ENCODE measurements around the gene SLC8B1.

SLC8B1 gene

GRCh38 chr12:113285679-113286610 is 49.0 kb downstream of the SLC8B1 start:
- Histone ChIP-seq H3K36me3 (ENCODE audit: insufficient read depth, low read length) (peaks cover 98% of the 10 kb centered on the region), H2AFZ (ENCODE audit: low read length) (no peak overlapping the region), H3K27me3 (ENCODE audit: insufficient read depth, low read length) (no peaks in the 10 kb centered on the region), H3K9ac (ENCODE audit: low read length) (no peak overlapping the region), H3K4me3 (ENCODE audit: low read depth, low read length, poor library complexity, severe bottlenecking) (no peak overlapping the region), H3K4me2 (ENCODE audit: low read length) (no peak overlapping the region), H3K9me2 (ENCODE audit: low read depth, low read length) (no peaks in the 10 kb centered on the region), H4K20me1 (ENCODE audit: insufficient read depth, low read length) (no peaks in the 10 kb centered on the region), H3K9me3 (ENCODE audit: low read length) (no peaks in the 10 kb centered on the region), H3K4me1 (ENCODE audit: insufficient read depth, low read length, severe bottlenecking) (no peaks in the 10 kb centered on the region), H3F3A (ENCODE audit: insufficient read depth, low read length) (no peaks in the 10 kb centered on the region), H3K27ac (ENCODE audit: low read depth, low read length, poor library complexity, severe bottlenecking) (no peak overlapping the region), H3K79me2 (ENCODE audit: insufficient read depth, low read length) (no peaks in the 10 kb centered on the region)
- no peak for TF ChIP-seq CTCF (IDR thresholded peaks at IDR 0.05; ENCODE audit: low read length)
- no peak for TF ChIP-seq EZH2 (IDR thresholded peaks at IDR 0.05; ENCODE audit: borderline replicate concordance, low read length)

GRCh38 chr12:113284751-113285150 is 50.2 kb downstream of the SLC8B1 start:
- Histone ChIP-seq H3K4me2 (ENCODE audit: low read length) (no peak overlapping the region), H3F3A (ENCODE audit: insufficient read depth, low read length) (no peaks in the 10 kb centered on the region), H3K27ac (ENCODE audit: low read depth, low read length, poor library complexity, severe bottlenecking) (no peak overlapping the region), H3K36me3 (ENCODE audit: insufficient read depth, low read length) (peaks cover 98% of the 10 kb centered on the region), H3K79me2 (ENCODE audit: insufficient read depth, low read length) (no peaks in the 10 kb centered on the region), H3K4me1 (ENCODE audit: insufficient read depth, low read length, severe bottlenecking) (no peaks in the 10 kb centered on the region), H4K20me1 (ENCODE audit: insufficient read depth, low read length) (no peaks in the 10 kb centered on the region), H3K9ac (ENCODE audit: low read length) (no peak overlapping the region), H3K9me2 (ENCODE audit: low read depth, low read length) (no peaks in the 10 kb centered on the region), H3K9me3 (ENCODE audit: low read length) (no peaks in the 10 kb centered on the region), H3K27me3 (ENCODE audit: insufficient read depth, low read length) (no peaks in the 10 kb centered on the region), H2AFZ (ENCODE audit: low read length) (no peak overlapping the region), H3K4me3 (ENCODE audit: low read depth, low read length, poor library complexity, severe bottlenecking) (no peak overlapping the region)
- TF ChIP-seq EZH2 (IDR thresholded peaks at IDR 0.05; ENCODE audit: borderline replicate concordance, low read length) (no peak), CTCF (IDR thresholded peaks at IDR 0.05; ENCODE audit: low read length) (no peak)

- H3K4me1 ChIP-seq (ENCODE audit: insufficient read depth, low read length, severe bottlenecking) = no peaks in the 10 kb centered on the region
- TF ChIP-seq CTCF (IDR thresholded peaks at IDR 0.05; ENCODE audit: low read length) (no peak), EZH2 (IDR thresholded peaks at IDR 0.05; ENCODE audit: borderline replicate concordance, low read length) (no peak)
- H3K36me3 ChIP-seq (ENCODE audit: insufficient read depth, low read length) = peaks cover 91% of the 10 kb centered on the region
- H3K27me3 ChIP-seq (ENCODE audit: insufficient read depth, low read length) = no peaks in the 10 kb centered on the region
- no peak overlapping the region for H3K4me3 ChIP-seq (ENCODE audit: low read depth, low read length, poor library complexity, severe bottlenecking)
- H3F3A ChIP-seq (ENCODE audit: insufficient read depth, low read length) = no peaks in the 10 kb centered on the region
- H3K9me2 ChIP-seq (ENCODE audit: low read depth, low read length) = no peaks in the 10 kb centered on the region
- H2AFZ ChIP-seq (ENCODE audit: low read length) = no peak overlapping the region
- H3K79me2 ChIP-seq (ENCODE audit: insufficient read depth, low read length) = no peaks in the 10 kb centered on the region
- H3K4me2 ChIP-seq (ENCODE audit: low read length) = no peak overlapping the region
- no peaks in the 10 kb centered on the region for H3K9me3 ChIP-seq (ENCODE audit: low read length)
- no peak overlapping the region for H3K27ac ChIP-seq (ENCODE audit: low read depth, low read length, poor library complexity, severe bottlenecking)
- H3K9ac ChIP-seq (ENCODE audit: low read length) = no peak overlapping the region
- H4K20me1 ChIP-seq (ENCODE audit: insufficient read depth, low read length) = no peaks in the 10 kb centered on the region
These were observed 56.3 kb downstream of the SLC8B1 start for GRCh38 chr12:113278633-113279032.
